Measurements from ENCODE around the gene RAMP1. TPM values are rescaled to one million over a fixed set of nuclear protein-coding genes. Genes with fewer than 3 reads are reported as not detected.
A peak's percentile ranks its signal among the peaks of the same experiment; 100 is the strongest.

Gene RAMP1
- total and polyA plus RNA-seq, 2 experiments from 2014 or later: 5.6 to 5.7 TPM

DNA sequence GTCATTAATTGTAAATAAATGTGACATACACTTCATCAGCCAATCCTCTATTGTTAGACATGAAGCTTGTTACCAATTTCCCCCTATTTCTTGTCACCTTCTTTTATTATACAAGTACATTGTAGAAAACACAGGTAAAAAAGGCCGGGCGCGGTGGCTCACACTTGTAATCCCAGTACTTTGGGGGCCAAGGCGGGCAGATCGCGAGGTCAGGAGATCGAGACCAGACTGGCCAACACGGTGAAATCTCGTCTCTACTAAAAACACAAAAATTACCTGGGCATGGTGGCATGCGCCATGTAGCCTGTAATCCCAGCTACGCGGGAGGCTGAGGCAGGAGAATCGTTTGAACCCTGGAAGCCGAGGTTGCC is 64.7 kb downstream of the RAMP1 start:
- H3K9me3 ChIP-seq (ENCODE audit: low read depth): no peaks in the 10 kb centered on the region
- H3K27ac ChIP-seq: no peak overlapping the region
- peaks cover 8% of the 10 kb centered on the region for H3K27me3 ChIP-seq
- H3K4me1 ChIP-seq (ENCODE audit: low read depth): no peaks in the 10 kb centered on the region
- H3K36me3 ChIP-seq: no peaks in the 10 kb centered on the region
- DNase-seq (ENCODE audit: low read depth in 1 of 2, low spot score in 1 of 2): no peak
- no peak overlapping the region for H3K4me3 ChIP-seq
- TF ChIP-seq, protein P1, sequence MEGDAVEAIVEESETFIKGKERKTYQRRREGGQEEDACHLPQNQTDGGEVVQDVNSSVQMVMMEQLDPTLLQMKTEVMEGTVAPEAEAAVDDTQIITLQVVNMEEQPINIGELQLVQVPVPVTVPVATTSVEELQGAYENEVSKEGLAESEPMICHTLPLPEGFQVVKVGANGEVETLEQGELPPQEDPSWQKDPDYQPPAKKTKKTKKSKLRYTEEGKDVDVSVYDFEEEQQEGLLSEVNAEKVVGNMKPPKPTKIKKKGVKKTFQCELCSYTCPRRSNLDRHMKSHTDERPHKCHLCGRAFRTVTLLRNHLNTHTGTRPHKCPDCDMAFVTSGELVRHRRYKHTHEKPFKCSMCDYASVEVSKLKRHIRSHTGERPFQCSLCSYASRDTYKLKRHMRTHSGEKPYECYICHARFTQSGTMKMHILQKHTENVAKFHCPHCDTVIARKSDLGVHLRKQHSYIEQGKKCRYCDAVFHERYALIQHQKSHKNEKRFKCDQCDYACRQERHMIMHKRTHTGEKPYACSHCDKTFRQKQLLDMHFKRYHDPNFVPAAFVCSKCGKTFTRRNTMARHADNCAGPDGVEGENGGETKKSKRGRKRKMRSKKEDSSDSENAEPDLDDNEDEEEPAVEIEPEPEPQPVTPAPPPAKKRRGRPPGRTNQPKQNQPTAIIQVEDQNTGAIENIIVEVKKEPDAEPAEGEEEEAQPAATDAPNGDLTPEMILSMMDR (IDR thresholded peaks at IDR 0.05; ENCODE audit: low read depth, low read length): no peak

DNA sequence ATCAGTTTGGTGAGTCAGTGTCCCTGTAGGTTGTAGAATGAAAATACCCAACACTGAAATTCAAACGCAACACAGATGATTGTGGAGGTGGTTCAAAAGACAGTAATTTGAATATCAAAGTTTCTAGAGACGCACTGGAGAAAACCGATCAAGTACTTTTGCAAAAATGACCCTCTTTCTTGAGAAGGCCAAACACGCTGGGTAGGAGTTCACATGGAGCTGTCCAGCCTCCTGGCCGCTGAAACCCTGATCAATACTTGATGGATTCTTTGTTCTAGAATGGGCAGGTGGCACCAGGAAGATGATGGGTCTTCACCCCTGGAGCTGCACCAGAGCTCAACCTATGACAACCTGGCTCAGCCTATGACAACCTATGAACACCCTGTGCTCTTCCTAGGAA is 67.7 kb downstream of the RAMP1 start:
- Histone ChIP-seq H3K9me3 (ENCODE audit: low read depth) (no peaks in the 10 kb centered on the region), H3K27me3 (peaks cover 8% of the 10 kb centered on the region), H3K4me3 (no peak overlapping the region), H3K36me3 (no peaks in the 10 kb centered on the region), H3K27ac (no peak overlapping the region), H3K4me1 (ENCODE audit: low read depth) (no peaks in the 10 kb centered on the region)
- DNase-seq (ENCODE audit: low read depth in 1 of 2, low spot score in 1 of 2): peak in 1 of 2 donors; percentile 46
- TF ChIP-seq, protein P1 (IDR thresholded peaks at IDR 0.05; ENCODE audit: low read depth, low read length): no peak

DNA sequence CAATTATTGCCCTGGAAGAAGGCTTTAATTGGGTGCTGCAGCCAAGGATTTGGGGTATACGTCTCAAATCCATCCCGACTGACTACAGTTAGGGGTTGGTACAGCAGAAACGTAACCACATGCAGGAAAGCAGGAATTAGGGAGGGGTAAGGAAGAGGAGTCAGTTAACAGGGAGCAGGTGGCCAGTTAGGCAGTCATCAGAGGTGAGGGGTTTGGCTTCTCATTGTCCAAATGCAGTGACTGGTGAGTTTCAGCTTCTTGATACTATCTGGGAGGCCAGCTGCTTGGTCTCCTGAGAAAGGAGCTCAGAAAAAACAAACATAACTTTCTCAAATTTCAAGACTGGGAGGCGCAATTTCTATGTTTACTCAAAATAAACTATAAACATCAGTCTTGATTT is 68.6 kb downstream of the RAMP1 start:
- H3K9me3 ChIP-seq (ENCODE audit: low read depth): no peaks in the 10 kb centered on the region
- H3K4me3 ChIP-seq: no peak overlapping the region
- TF ChIP-seq, protein P1 (IDR thresholded peaks at IDR 0.05; ENCODE audit: low read depth, low read length): no peak
- DNase-seq (ENCODE audit: low read depth in 1 of 2, low spot score in 1 of 2): no peak
- peaks cover 2% of the 10 kb centered on the region for H3K27me3 ChIP-seq
- no peak overlapping the region for H3K27ac ChIP-seq
- H3K4me1 ChIP-seq (ENCODE audit: low read depth): no peaks in the 10 kb centered on the region
- H3K36me3 ChIP-seq: no peaks in the 10 kb centered on the region

DNA sequence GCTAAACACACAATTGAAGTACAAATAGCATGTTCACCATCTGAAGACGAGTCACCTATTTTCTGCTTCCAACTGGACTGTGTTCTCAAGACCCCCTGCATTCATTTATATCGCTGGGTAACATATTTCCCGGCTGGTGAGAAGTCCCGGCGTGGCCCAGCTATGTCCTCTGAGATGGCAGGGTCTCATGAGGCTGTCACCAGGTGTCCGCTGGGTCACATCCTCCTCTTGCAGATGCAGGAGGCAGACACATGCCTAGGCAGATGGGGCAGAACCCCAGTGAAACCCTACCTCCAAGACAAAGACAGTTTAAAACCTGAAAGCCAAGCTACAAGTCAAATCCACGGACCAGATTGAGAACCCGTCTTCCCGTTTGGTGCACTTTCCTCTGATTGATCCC is 70.6 kb downstream of the RAMP1 start:
- H3K9me3 ChIP-seq (ENCODE audit: low read depth): no peaks in the 10 kb centered on the region
- TF ChIP-seq, protein P1 (IDR thresholded peaks at IDR 0.05; ENCODE audit: low read depth, low read length): no peak
- H3K4me1 ChIP-seq (ENCODE audit: low read depth): no peaks in the 10 kb centered on the region
- H3K36me3 ChIP-seq: no peaks in the 10 kb centered on the region
- no peak for DNase-seq (ENCODE audit: low read depth in 1 of 2, low spot score in 1 of 2)
- H3K27ac ChIP-seq: no peak overlapping the region
- H3K4me3 ChIP-seq: no peak overlapping the region
- no peaks in the 10 kb centered on the region for H3K27me3 ChIP-seq

DNA sequence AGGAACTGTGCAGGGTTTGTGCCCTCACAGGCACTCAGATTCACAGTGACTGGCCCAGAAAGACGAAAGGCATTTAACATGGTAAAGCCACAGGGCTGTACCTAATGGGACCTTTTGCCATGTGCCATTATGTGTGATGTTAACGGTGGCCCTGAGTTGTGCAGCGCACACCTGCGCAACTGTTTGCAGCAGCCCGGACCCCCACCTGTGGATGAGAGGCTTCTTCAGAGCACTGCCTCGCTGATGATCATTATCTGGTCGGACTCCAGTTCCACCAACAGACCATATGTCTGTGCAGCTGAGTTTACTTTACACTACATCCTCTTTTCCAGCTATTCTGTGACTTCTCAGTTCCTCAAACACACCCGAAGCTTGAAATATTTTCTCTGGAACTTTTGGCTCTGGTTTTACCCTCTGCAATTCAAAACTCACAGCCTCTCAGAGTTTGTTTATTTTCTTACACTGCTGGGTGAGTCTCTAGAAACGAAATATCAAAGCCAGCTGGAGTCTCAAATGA is 71.8 kb downstream of the RAMP1 start:
- H3K36me3 ChIP-seq: no peaks in the 10 kb centered on the region
- H3K4me1 ChIP-seq (ENCODE audit: low read depth): no peaks in the 10 kb centered on the region
- H3K27me3 ChIP-seq: no peaks in the 10 kb centered on the region
- TF ChIP-seq, protein P1 (IDR thresholded peaks at IDR 0.05; ENCODE audit: low read depth, low read length): no peak
- H3K4me3 ChIP-seq: no peak overlapping the region
- H3K9me3 ChIP-seq (ENCODE audit: low read depth): no peaks in the 10 kb centered on the region
- no peak for DNase-seq (ENCODE audit: low read depth in 1 of 2, low spot score in 1 of 2)
- H3K27ac ChIP-seq: no peak overlapping the region

DNA sequence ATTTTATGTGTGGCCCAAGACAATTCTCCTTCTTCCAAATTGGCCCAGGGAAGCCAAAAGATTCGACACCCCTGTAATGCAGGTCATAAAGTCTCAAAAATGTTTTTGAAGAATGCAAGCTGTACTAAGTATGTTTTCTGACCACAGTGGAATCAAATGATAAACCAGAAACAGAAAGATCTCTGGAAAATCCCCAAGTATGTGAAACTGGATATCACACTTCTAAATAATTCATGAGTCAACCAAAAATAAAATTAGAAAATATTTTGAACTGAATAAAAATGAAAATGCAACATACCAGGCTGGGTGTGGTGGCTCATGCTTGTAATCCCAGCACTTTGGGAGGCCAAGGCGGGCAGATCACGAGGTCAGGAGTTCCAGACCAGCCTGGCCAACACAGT is 73.3 kb downstream of the RAMP1 start:
- TF ChIP-seq, protein P1 (IDR thresholded peaks at IDR 0.05; ENCODE audit: low read depth, low read length): no peak
- H3K36me3 ChIP-seq: no peaks in the 10 kb centered on the region
- DNase-seq (ENCODE audit: low read depth in 1 of 2, low spot score in 1 of 2): peak in 1 of 2 donors; percentile 75
- H3K4me3 ChIP-seq: no peak overlapping the region
- H3K27me3 ChIP-seq: no peaks in the 10 kb centered on the region
- H3K9me3 ChIP-seq (ENCODE audit: low read depth): no peaks in the 10 kb centered on the region
- H3K4me1 ChIP-seq (ENCODE audit: low read depth): no peaks in the 10 kb centered on the region
- H3K27ac ChIP-seq: no peak overlapping the region

All from cardiac muscle cell (in vitro differentiated cells and primary cell).